Gastrocnemius medialis (tissue), 4 donors: ENCODE measurements around the gene BEND3. TPM values are rescaled to one million over a fixed set of nuclear protein-coding genes. Genes with fewer than 3 reads are reported as not detected.

Experiments
- ATAC-seq, 2 donors: fragments of 150-250 bp; one replicate each; pipeline ENCODE4 v1.9.1; 2016
- DNase-seq, 2 donors: peaks; one replicate each; pipeline ENCODE4 v3.0.0-alpha.2; 2019
- H3K27ac ChIP-seq, 4 donors: fragments of 200-600 bp; sonication (generic); 1 replicate in 1 of 4; 2 replicates in 3 of 4; pipeline ENCODE4 v1.5.1; 2016 to 2018; ENCODE audit warnings: mild to moderate bottlenecking in 2 of 4, moderate library complexity in 1 of 4
- H3K27me3 ChIP-seq, 3 donors: fragments of 200-600 bp; sonication (generic) in 2 of 3; 1 replicate in 1 of 3; 2 replicates in 2 of 3; pipeline versions ENCODE4 v1.5.1 to v1.6.0; 2016 to 2019; ENCODE audit warnings: mild to moderate bottlenecking in 1 of 3, moderate library complexity in 1 of 3
- H3K36me3 ChIP-seq, 2 donors: fragments of 200-600 bp; sonication (generic) in 1 of 2; one replicate each; pipeline ENCODE4 v1.5.1; 2017 to 2018
- H3K4me1 ChIP-seq, 2 donors: fragments of 200-600 bp; sonication (generic) in 1 of 2; one replicate each; pipeline ENCODE4 v1.5.1; 2016 to 2017; ENCODE audit warnings: mild to moderate bottlenecking in 2 of 2
- H3K4me3 ChIP-seq, 4 donors: fragments of 200-600 bp; sonication (generic) in 3 of 4; 1 replicate in 1 of 4; 2 replicates in 3 of 4; pipeline ENCODE4 v1.5.1; 2016 to 2019; ENCODE audit warnings: mild to moderate bottlenecking in 2 of 4
- H3K9me3 ChIP-seq, 3 donors: fragments of 200-600 bp; sonication (generic) in 2 of 3; 1 replicate in 1 of 3; 2 replicates in 2 of 3; pipeline ENCODE4 v1.5.1; 2016 to 2019
- POLR2A ChIP-seq, 2 donors: fragments of 450-650 bp; IDR thresholded peaks; one replicate each; pipeline ENCODE4 v1.6.1; 2017; ENCODE audit warnings: antibody characterized with exemption in 2 of 2, mild to moderate bottlenecking in 2 of 2, moderate library complexity in 2 of 2
- in situ Hi-C, 4 donors: fragments of 200-750 bp; cut with MboI; loops; one replicate each; pipeline versions ENCODE4 v1.15.0 to v1.8.0; 2017; ENCODE audit warnings: low sequenced_read_pairs in 4 of 4
- intact Hi-C: fragments of 100-400 bp; cut with DNase I; formaldehyde crosslinking; loops from one replicate; pipeline ENCODE4 v1.15.1; 2023; ENCODE audit warnings: low total_unique reads
- total RNA-seq, 4 donors: library from RNA; depleted of rRNA; stranded (reverse); fragments of >200 nt; gene quantifications; one replicate each; pipeline versions ENCODE4 v1.1.0 to v1.2.3, GENCODE V29; 2016
- TF ChIP-seq, protein P1 (sequence below), 5 experiments: fragments of 450-650 bp in 3 of 5; fragments of 200-600 bp in 2 of 5; sonication (generic) in 2 of 5; IDR thresholded peaks in 4 of 5; conservative IDR thresholded peaks in 1 of 5; 1 replicate in 4 of 5; 2 replicates in 1 of 5; pipeline ENCODE4 v1.5.1; 2016 to 2019; ENCODE audit warnings: antibody characterized with exemption in 5 of 5, mild to moderate bottlenecking in 3 of 5, moderate library complexity in 3 of 5

Gene BEND3
- total RNA-seq, 4 donors from 2014 or later = 1.5 to 1.9 (median 1.7) TPM

DNA sequence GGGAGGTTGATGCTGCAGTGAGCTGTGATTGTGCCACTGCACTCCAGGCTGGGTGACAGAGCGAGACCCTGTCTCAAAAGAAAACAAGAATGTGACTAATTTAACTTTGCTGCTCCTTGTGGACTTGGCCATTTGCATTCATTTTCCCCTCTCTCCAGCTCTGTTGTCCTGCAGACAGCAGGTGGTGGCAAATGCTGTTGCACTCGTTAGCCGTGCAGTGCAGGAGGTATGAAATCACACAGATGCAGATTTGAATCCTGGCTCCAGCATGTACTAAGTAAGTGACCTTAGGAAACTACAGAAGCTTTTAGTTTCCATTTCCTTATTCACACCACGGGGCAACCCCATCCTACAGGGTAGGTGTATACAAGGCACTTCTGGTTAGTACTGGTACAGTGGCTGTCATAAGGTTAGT lies 9.6 kb upstream of the BEND3 start:
- in situ Hi-C loops = no loop called here
- Histone ChIP-seq H3K4me3 (no peak overlapping the region), H3K27me3 (no peaks in the 10 kb centered on the region), H3K36me3 (no peaks in the 10 kb centered on the region), H3K4me1 (peaks cover 0 to 3% of the 10 kb centered on the region in 2 donors), H3K9me3 (no peaks in the 10 kb centered on the region), H3K27ac (no peak overlapping the region)
- ATAC-seq (no peak), DNase-seq (no peak)
- TF ChIP-seq POLR2A (IDR thresholded peaks at IDR 0.05) = no peak
- TF ChIP-seq, protein P1, sequence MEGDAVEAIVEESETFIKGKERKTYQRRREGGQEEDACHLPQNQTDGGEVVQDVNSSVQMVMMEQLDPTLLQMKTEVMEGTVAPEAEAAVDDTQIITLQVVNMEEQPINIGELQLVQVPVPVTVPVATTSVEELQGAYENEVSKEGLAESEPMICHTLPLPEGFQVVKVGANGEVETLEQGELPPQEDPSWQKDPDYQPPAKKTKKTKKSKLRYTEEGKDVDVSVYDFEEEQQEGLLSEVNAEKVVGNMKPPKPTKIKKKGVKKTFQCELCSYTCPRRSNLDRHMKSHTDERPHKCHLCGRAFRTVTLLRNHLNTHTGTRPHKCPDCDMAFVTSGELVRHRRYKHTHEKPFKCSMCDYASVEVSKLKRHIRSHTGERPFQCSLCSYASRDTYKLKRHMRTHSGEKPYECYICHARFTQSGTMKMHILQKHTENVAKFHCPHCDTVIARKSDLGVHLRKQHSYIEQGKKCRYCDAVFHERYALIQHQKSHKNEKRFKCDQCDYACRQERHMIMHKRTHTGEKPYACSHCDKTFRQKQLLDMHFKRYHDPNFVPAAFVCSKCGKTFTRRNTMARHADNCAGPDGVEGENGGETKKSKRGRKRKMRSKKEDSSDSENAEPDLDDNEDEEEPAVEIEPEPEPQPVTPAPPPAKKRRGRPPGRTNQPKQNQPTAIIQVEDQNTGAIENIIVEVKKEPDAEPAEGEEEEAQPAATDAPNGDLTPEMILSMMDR (IDR thresholded peaks at IDR 0.05 in 4 of 5, conservative IDR thresholded peaks at IDR 0.05 in 1 of 5) = no peak
- intact Hi-C loops = no loop called here

DNA sequence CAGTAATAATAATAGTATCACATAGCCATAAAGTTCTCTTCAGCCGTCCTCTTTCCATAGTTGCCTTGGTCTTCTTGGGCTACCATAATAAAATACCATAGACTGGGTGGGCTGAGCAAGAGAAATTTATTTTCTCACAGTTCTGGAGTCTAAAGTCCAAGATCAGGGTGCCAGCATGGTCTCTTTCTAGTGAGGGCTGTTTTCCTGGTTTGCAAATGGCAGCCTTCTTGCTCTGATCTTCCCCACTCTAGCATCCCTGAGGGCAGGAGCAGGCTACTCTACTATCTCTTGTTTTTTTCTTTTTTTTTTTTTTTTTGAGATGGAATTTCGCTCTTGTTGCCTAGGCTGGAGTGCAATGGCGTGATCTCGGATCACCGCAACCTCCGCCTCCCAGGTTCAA lies 8.2 kb upstream of the BEND3 start:
- Histone ChIP-seq H3K4me3 (no peak overlapping the region), H3K27ac (no peak overlapping the region), H3K9me3 (no peaks in the 10 kb centered on the region), H3K27me3 (no peaks in the 10 kb centered on the region), H3K4me1 (peaks cover 0 to 3% of the 10 kb centered on the region in 2 donors), H3K36me3 (no peaks in the 10 kb centered on the region)
- ATAC-seq (no peak), DNase-seq (no peak)
- intact Hi-C loops = no loop called here
- TF ChIP-seq, protein P1 (IDR thresholded peaks at IDR 0.05 in 4 of 5, conservative IDR thresholded peaks at IDR 0.05 in 1 of 5) = no peak
- TF ChIP-seq POLR2A (IDR thresholded peaks at IDR 0.05) = no peak
- in situ Hi-C loops = no loop called here

DNA sequence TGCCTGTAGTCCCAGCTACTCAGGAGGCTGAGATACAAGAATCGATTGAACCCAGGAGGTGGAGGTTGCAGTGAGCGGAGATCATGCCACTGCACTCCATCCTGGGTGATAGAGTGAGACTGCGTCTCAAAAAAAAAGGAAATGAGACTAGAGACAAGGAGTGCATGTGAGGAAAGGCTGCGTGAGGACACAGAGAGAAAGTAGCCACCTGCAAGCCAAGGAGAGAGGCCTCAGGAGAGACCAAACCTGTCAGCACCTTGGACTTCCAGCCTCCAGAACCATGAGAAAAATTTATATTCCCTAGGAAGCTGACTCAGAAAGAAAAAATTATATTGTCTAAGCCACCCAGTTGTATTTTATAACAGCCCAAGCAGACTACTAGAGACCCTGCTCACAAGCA lies 7.4 kb upstream of the BEND3 start:
- Histone ChIP-seq H3K9me3 (no peaks in the 10 kb centered on the region), H3K36me3 (no peaks in the 10 kb centered on the region), H3K27me3 (no peaks in the 10 kb centered on the region), H3K4me3 (no peak overlapping the region), H3K27ac (no peak overlapping the region), H3K4me1 (peaks cover 0 to 3% of the 10 kb centered on the region in 2 donors)
- in situ Hi-C loops = no loop called here
- no peak for TF ChIP-seq POLR2A (IDR thresholded peaks at IDR 0.05)
- TF ChIP-seq, protein P1 (IDR thresholded peaks at IDR 0.05 in 4 of 5, conservative IDR thresholded peaks at IDR 0.05 in 1 of 5) = no peak
- DNase-seq (no peak), ATAC-seq (no peak)
- intact Hi-C loops = no loop called here

DNA sequence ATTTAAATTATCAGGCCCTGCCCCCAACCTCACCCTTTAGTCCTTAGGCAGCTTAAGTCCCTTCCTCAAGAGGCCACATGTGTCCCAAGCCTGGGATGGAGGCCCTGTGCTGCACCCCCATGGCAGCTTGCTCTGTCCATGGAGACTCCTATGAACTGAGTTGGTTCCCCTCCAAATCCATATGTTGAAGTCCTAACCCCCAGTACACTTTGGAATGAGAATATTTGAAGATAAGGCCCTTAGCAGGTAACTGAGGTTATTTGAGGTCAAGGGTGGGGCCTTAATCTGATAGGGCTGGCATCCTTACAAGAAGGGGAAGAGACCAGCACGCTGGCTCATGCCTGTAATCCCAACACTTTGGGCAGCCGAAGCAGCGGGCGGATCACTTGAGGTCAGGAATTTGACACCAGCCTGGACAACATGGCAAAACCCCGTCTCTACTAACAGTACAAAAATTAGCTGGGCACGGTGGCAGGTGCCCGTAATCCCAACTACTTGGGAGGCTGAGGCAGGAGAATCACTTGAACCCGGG lies 6.7 kb upstream of the BEND3 start:
- Histone ChIP-seq H3K9me3 (no peaks in the 10 kb centered on the region), H3K27ac (no peak overlapping the region), H3K36me3 (no peaks in the 10 kb centered on the region), H3K4me3 (no peak overlapping the region), H3K4me1 (peaks cover 0 to 3% of the 10 kb centered on the region in 2 donors), H3K27me3 (no peaks in the 10 kb centered on the region)
- TF ChIP-seq, protein P1 (IDR thresholded peaks at IDR 0.05 in 4 of 5, conservative IDR thresholded peaks at IDR 0.05 in 1 of 5) = no peak
- no peak for TF ChIP-seq POLR2A (IDR thresholded peaks at IDR 0.05)
- in situ Hi-C loops = no loop called here
- intact Hi-C loops = no loop called here
- ATAC-seq (no peak), DNase-seq (peak in 1 of 2 donors; percentile 24)

DNA sequence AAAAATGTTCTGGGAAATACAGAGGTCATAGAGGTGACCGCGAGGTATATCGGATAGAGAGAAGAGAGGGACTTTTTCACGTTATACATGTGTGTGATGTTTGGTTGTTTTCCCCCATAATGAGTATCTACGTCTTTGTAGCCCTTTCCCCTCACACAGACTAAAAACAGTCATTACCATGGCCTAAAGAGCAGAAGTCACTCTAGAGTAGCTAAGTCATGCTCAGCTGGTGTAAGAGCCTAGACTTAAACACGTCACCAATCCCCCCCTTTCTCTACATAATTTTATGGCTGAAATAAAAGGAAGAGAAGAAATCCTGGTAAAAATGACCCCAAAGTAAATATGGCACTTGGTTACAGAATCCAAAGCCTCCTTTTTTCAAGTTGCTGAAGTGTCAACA lies 6.0 kb upstream of the BEND3 start:
- H3K9me3 ChIP-seq = no peaks in the 10 kb centered on the region
- in situ Hi-C loops = no loop called here
- H3K27ac ChIP-seq = no peak overlapping the region
- TF ChIP-seq POLR2A (IDR thresholded peaks at IDR 0.05) = no peak
- TF ChIP-seq, protein P1 (IDR thresholded peaks at IDR 0.05 in 4 of 5, conservative IDR thresholded peaks at IDR 0.05 in 1 of 5) = no peak
- H3K4me1 ChIP-seq = peaks cover 5 to 8% of the 10 kb centered on the region in 2 donors
- intact Hi-C loops = no loop called here
- ATAC-seq (no peak), DNase-seq (no peak)
- no peaks in the 10 kb centered on the region for H3K27me3 ChIP-seq
- H3K4me3 ChIP-seq = no peak overlapping the region
- H3K36me3 ChIP-seq = no peaks in the 10 kb centered on the region
